Measurements from ENCODE around the gene PRSS21. TPM values are rescaled to one million over a fixed set of nuclear protein-coding genes. Genes with fewer than 3 reads are reported as not detected.

PRSS21 gene
- total and polyA plus RNA-seq, 4 donors, result 0.18 to 1.0 (median 0.26) TPM; not detected in 1

DNA sequence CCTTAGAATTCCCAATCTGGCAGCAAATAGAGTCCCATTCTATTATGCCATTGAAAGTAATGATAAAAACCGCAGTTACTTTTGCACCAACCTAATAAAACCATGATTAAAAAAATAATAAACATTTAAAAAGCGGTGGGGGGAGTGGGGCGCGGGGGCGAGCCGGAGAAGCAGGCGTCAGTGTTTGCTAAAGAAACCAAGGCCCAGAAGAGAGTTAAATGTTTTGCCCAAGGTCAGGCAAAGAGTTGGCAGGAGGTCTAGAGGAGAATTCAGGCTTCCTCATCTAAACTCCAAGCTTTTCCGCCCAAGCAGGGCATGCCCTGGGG lies 50.6 kb downstream of the PRSS21 start (continued):
- no peak for TF ChIP-seq SP1 (IDR thresholded peaks at IDR 0.05)

DNA sequence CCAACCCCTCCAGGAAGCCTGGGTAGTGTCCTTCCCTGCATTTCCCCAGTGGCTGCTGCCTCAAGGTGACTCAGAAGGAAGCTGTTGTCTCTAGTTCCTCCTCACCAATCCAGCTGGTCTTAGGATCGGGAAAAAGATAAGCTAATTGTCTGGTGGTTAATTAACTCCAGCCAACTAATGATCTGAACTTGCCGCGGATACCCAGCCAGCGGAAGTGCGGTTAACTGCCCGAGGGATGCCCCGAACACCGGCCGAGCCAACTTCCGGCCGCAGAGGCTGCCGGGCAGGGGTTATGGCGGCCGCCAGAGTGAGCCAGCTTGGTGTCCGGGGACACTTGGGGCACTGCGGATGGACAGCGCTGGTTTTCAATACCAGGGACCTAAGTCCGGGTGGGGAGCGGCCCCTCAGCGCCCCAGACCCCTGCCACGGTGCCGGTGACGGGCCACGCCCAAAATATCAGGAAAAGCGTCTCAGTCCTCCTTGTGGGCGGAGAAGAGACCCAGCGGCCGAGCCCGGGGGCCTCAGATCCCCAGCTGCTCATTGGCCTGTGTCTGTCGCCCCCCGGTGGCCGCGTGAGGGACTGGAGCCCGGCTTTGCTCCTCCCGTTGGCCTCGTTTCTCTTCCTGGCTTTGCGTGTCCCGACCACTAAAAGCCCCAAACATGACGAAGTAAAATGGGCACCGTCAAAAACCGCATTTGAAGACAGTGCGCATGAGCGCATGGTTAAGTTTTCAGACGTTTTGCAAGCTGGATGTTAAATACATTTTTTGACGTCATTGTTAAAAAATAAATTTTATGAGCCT lies 51.2 kb downstream of the PRSS21 start:
- WGBS, result under 1% methylated on average over 45 of the region's 45 CpGs
- Histone ChIP-seq H3K4me1 (ENCODE audit: control insufficient read depth in 4 of 4, insufficient read depth in 4 of 4, low read length in 3 of 4) (peaks cover 3 to 5% (median 5%) of the 10 kb centered on the region in 4 donors), H3K27ac (ENCODE audit: low read depth in 1 of 2, low read length in 2 of 2) (peak overlapping the region; percentile 85 to 93), H3K9ac (ENCODE audit: low read depth in 1 of 2, low read length in 2 of 2) (peak overlapping the region; percentile 65 to 74), H3K9me3 (ENCODE audit: control insufficient read depth in 4 of 4, low read length in 3 of 4) (no peaks in the 10 kb centered on the region), H3K36me3 (ENCODE audit: control insufficient read depth in 4 of 4, insufficient read depth in 3 of 4, low read depth in 1 of 4, low read length in 3 of 4) (no peaks in the 10 kb centered on the region), H3K4me3 (ENCODE audit: low read depth in 1 of 3, low read length in 3 of 3) (peak overlapping the region; percentile 57 to 87 (median 83)), H3K27me3 (ENCODE audit: control insufficient read depth in 4 of 4, insufficient read depth in 4 of 4, low read length in 3 of 4) (no peaks in the 10 kb centered on the region)
- DNase-seq (ENCODE audit: low spot score), result peak; percentile 96
- TF ChIP-seq JUND (IDR thresholded peaks at IDR 0.05), result no peak
- peak; percentile 91 to 95 for TF ChIP-seq RAD21 (IDR thresholded peaks at IDR 0.05)
- TF ChIP-seq, protein P1, sequence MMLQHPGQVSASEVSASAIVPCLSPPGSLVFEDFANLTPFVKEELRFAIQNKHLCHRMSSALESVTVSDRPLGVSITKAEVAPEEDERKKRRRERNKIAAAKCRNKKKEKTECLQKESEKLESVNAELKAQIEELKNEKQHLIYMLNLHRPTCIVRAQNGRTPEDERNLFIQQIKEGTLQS (IDR thresholded peaks at IDR 0.05), result no peak
- TF ChIP-seq EGR1 (IDR thresholded peaks at IDR 0.05; ENCODE audit: low read depth in 2 of 2), result peak in 1 of 2 donors; percentile 42
- TF ChIP-seq, protein P2, sequence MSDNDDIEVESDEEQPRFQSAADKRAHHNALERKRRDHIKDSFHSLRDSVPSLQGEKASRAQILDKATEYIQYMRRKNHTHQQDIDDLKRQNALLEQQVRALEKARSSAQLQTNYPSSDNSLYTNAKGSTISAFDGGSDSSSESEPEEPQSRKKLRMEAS (IDR thresholded peaks at IDR 0.05), result peak; percentile 52
- TF ChIP-seq HNF4G (IDR thresholded peaks at IDR 0.05), result no peak
- peak; percentile 44 for TF ChIP-seq TAF1 (conservative IDR thresholded peaks at IDR 0.05)
- TF ChIP-seq HNF4A (conservative IDR thresholded peaks at IDR 0.05), result peak in 1 of 2 donors; percentile 13
- peak; percentile 99 for TF ChIP-seq YY1 (IDR thresholded peaks at IDR 0.05)
- peak in 1 of 2 donors; percentile 42 for TF ChIP-seq RXRA (IDR thresholded peaks at IDR 0.05)
- TF ChIP-seq, protein P3, sequence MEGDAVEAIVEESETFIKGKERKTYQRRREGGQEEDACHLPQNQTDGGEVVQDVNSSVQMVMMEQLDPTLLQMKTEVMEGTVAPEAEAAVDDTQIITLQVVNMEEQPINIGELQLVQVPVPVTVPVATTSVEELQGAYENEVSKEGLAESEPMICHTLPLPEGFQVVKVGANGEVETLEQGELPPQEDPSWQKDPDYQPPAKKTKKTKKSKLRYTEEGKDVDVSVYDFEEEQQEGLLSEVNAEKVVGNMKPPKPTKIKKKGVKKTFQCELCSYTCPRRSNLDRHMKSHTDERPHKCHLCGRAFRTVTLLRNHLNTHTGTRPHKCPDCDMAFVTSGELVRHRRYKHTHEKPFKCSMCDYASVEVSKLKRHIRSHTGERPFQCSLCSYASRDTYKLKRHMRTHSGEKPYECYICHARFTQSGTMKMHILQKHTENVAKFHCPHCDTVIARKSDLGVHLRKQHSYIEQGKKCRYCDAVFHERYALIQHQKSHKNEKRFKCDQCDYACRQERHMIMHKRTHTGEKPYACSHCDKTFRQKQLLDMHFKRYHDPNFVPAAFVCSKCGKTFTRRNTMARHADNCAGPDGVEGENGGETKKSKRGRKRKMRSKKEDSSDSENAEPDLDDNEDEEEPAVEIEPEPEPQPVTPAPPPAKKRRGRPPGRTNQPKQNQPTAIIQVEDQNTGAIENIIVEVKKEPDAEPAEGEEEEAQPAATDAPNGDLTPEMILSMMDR (IDR thresholded peaks at IDR 0.05; ENCODE audit: low read depth, low read length, missing input control), result peak; percentile 92
- TF ChIP-seq FOXA2 (IDR thresholded peaks at IDR 0.05), result peak; percentile 3
- TF ChIP-seq NR2F2 (IDR thresholded peaks at IDR 0.05), result peak; percentile 53
- TF ChIP-seq, protein P4, sequence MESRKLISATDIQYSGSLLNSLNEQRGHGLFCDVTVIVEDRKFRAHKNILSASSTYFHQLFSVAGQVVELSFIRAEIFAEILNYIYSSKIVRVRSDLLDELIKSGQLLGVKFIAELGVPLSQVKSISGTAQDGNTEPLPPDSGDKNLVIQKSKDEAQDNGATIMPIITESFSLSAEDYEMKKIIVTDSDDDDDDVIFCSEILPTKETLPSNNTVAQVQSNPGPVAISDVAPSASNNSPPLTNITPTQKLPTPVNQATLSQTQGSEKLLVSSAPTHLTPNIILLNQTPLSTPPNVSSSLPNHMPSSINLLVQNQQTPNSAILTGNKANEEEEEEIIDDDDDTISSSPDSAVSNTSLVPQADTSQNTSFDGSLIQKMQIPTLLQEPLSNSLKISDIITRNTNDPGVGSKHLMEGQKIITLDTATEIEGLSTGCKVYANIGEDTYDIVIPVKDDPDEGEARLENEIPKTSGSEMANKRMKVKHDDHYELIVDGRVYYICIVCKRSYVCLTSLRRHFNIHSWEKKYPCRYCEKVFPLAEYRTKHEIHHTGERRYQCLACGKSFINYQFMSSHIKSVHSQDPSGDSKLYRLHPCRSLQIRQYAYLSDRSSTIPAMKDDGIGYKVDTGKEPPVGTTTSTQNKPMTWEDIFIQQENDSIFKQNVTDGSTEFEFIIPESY (IDR thresholded peaks at IDR 0.05), result peak; percentile 46
- TF ChIP-seq GABPA (IDR thresholded peaks at IDR 0.05 in 1 of 2, conservative IDR thresholded peaks at IDR 0.05 in 1 of 2), result peak; percentile 90 to 98

Small RNAs within 50 kb of the gene (small RNA-seq; reads per million reads assigned to genes)
- gene SNORA3C, result not detected

Other genes starting within 250 kb of the PRSS21 start
- 10 to 100 TPM; 11.3 to 14.2 TPM for gene KCTD5, start 134.7 kb upstream of the PRSS21 start, total RNA-seq
- 10 to 100 TPM in 1 of 2 donors, 1 to 10 TPM in 1; 8.3 to 11.7 TPM for gene KCTD5, start 134.7 kb upstream of the PRSS21 start, polyA plus RNA-seq
- gene PRSS27, start 97.0 kb upstream of the PRSS21 start, total RNA-seq, result 1 to 10 TPM in 1 of 2 donors, under 1 TPM in 1; 0.05 to 1.5 TPM
- under 1 TPM in 1 of 2 donors, not detected in 1; 0.22 TPM for gene PRSS27, start 97.0 kb upstream of the PRSS21 start, polyA plus RNA-seq
- 100 to 1,000 TPM in 1 of 2 donors, 10 to 100 TPM in 1; 84.8 to 119 TPM for gene SRRM2, start 64.6 kb upstream of the PRSS21 start, total RNA-seq
- 100 to 1,000 TPM; 147 to 199 TPM for gene SRRM2, start 64.6 kb upstream of the PRSS21 start, polyA plus RNA-seq
- gene ELOB, start 40.0 kb upstream of the PRSS21 start, total RNA-seq, result 100 to 1,000 TPM; 114 to 395 TPM
- gene ELOB, start 40.0 kb upstream of the PRSS21 start, polyA plus RNA-seq, result 100 to 1,000 TPM; 252 to 374 TPM
- not detected for gene PRSS33, start 29.7 kb upstream of the PRSS21 start, total RNA-seq
- gene PRSS33, start 29.7 kb upstream of the PRSS21 start, polyA plus RNA-seq, result not detected
- not detected for gene PRSS41, start 18.8 kb upstream of the PRSS21 start, total RNA-seq
- gene PRSS41, start 18.8 kb upstream of the PRSS21 start, polyA plus RNA-seq, result not detected
- under 1 TPM; 0.33 to 0.79 TPM for gene ZG16B, start 13.1 kb downstream of the PRSS21 start, total RNA-seq
- under 1 TPM; 0.24 to 0.53 TPM for gene ZG16B, start 13.1 kb downstream of the PRSS21 start, polyA plus RNA-seq
- 1 to 10 TPM in 1 of 2 donors, not detected in 1; 1.1 TPM for gene PRSS22, start 40.9 kb downstream of the PRSS21 start, total RNA-seq
- under 1 TPM; 0.23 to 0.32 TPM for gene PRSS22, start 40.9 kb downstream of the PRSS21 start, polyA plus RNA-seq
- 10 to 100 TPM in 1 of 2 donors, 1 to 10 TPM in 1; 7.1 to 21.0 TPM for gene FLYWCH2, start 66.0 kb downstream of the PRSS21 start, total RNA-seq
- gene FLYWCH2, start 66.0 kb downstream of the PRSS21 start, polyA plus RNA-seq, result 10 to 100 TPM in 1 of 2 donors, 1 to 10 TPM in 1; 4.9 to 10.2 TPM
- gene FLYWCH1, start 94.7 kb downstream of the PRSS21 start, total RNA-seq, result 10 to 100 TPM in 1 of 2 donors, 1 to 10 TPM in 1; 6.2 to 12.2 TPM
- 1 to 10 TPM; 3.9 to 9.5 TPM for gene FLYWCH1, start 94.7 kb downstream of the PRSS21 start, polyA plus RNA-seq
- gene KREMEN2, start 147.0 kb downstream of the PRSS21 start, total RNA-seq, result not detected
- not detected for gene KREMEN2, start 147.0 kb downstream of the PRSS21 start, polyA plus RNA-seq
- 1 to 10 TPM in 1 of 2 donors, under 1 TPM in 1; 0.92 to 9.9 TPM for gene PAQR4, start 152.1 kb downstream of the PRSS21 start, total RNA-seq
- 1 to 10 TPM in 1 of 2 donors, under 1 TPM in 1; 0.63 to 3.0 TPM for gene PAQR4, start 152.1 kb downstream of the PRSS21 start, polyA plus RNA-seq
- gene PKMYT1, start 163.2 kb downstream of the PRSS21 start, total RNA-seq, result 10 to 100 TPM in 1 of 2 donors, under 1 TPM in 1; 0.50 to 15.8 TPM
- 1 to 10 TPM; 1.7 to 3.4 TPM for gene PKMYT1, start 163.2 kb downstream of the PRSS21 start, polyA plus RNA-seq
- gene CLDN9, start 195.7 kb downstream of the PRSS21 start, total RNA-seq, result under 1 TPM; 0.05 to 0.25 TPM
- gene CLDN9, start 195.7 kb downstream of the PRSS21 start, polyA plus RNA-seq, result under 1 TPM; 0.25 to 0.32 TPM
- gene CLDN6, start 200.9 kb downstream of the PRSS21 start, total RNA-seq, result under 1 TPM in 1 of 2 donors, not detected in 1; 0.75 TPM
- not detected for gene CLDN6, start 200.9 kb downstream of the PRSS21 start, polyA plus RNA-seq
- gene TNFRSF12A, start 203.1 kb downstream of the PRSS21 start, total RNA-seq, result 1 to 10 TPM; 7.9 to 8.8 TPM
- 10 to 100 TPM in 1 of 2 donors, 1 to 10 TPM in 1; 9.4 to 35.5 TPM for gene TNFRSF12A, start 203.1 kb downstream of the PRSS21 start, polyA plus RNA-seq
- gene HCFC1R1, start 206.7 kb downstream of the PRSS21 start, total RNA-seq, result 1 to 10 TPM; 1.4 to 2.2 TPM
- 10 to 100 TPM; 16.3 to 17.6 TPM for gene HCFC1R1, start 206.7 kb downstream of the PRSS21 start, polyA plus RNA-seq
- gene THOC6, start 206.8 kb downstream of the PRSS21 start, total RNA-seq, result 10 to 100 TPM; 12.6 to 14.8 TPM
- gene THOC6, start 206.8 kb downstream of the PRSS21 start, polyA plus RNA-seq, result 10 to 100 TPM; 10.8 TPM
- gene BICDL2, start 219.7 kb downstream of the PRSS21 start, total RNA-seq, result under 1 TPM in 1 of 2 donors, not detected in 1; 0.59 TPM
- gene BICDL2, start 219.7 kb downstream of the PRSS21 start, polyA plus RNA-seq, result under 1 TPM; 0.15 to 0.33 TPM
- 1 to 10 TPM in 1 of 2 donors, under 1 TPM in 1; 0.47 to 2.7 TPM for gene MMP25, start 229.3 kb downstream of the PRSS21 start, total RNA-seq
- 1 to 10 TPM in 1 of 2 donors, under 1 TPM in 1; 0.57 to 1.3 TPM for gene MMP25, start 229.3 kb downstream of the PRSS21 start, polyA plus RNA-seq
- 100 to 1,000 TPM in 1 of 2 donors, 1 to 10 TPM in 1; 8.6 to 328 TPM for gene IL32, start 248.4 kb downstream of the PRSS21 start, total RNA-seq
- 100 to 1,000 TPM in 1 of 2 donors, 10 to 100 TPM in 1; 93.4 to 300 TPM for gene IL32, start 248.4 kb downstream of the PRSS21 start, polyA plus RNA-seq

Measured in liver (tissue), 10 donors.